Measurements from ENCODE around the gene ZNF91.

- TF ChIP-seq CTCF (IDR thresholded peaks at IDR 0.05; ENCODE audit: low read depth, low read length, poor library complexity, severe bottlenecking) (no peak), EZH2phosphoT487 (IDR thresholded peaks at IDR 0.05; ENCODE audit: borderline replicate concordance, low read length) (no peak)
These were observed 14.9 kb upstream of the ZNF91 start for GRCh38 chr19:23410155-23410554.
